Stimulated activated CD4-positive, alpha-beta T cell treated with anti-CD3 and anti-CD28 coated beads, Interleukin-1b, Interleukin-23, amount 100 ng/mL, for 48 hours (primary cell): ENCODE measurements around the gene ACVR2A.

Experiments used
- DNase-seq: peaks from one replicate; pipeline ENCODE4 v3.0.0-alpha.2; 2020

Gene ACVR2A

GRCh38 chr2:147855977-147856376 is 11.1 kb downstream of the ACVR2A start:
- no peak for DNase-seq

- no peak for DNase-seq
These were observed 15.2 kb downstream of the ACVR2A start for GRCh38 chr2:147860009-147860408.

- DNase-seq = no peak
These were observed 18.2 kb downstream of the ACVR2A start for GRCh38 chr2:147862859-147863516.

GRCh38 chr2:147863835-147864234 is 19.0 kb downstream of the ACVR2A start:
- no peak for DNase-seq

- no peak for DNase-seq
These were observed 20.7 kb downstream of the ACVR2A start for GRCh38 chr2:147865560-147865959.

GRCh38 chr2:147867050-147867449 is 22.2 kb downstream of the ACVR2A start:
- no peak for DNase-seq

GRCh38 chr2:147869934-147870333 is 25.1 kb downstream of the ACVR2A start:
- DNase-seq = no peak

GRCh38 chr2:147872967-147873366 is 28.1 kb downstream of the ACVR2A start:
- DNase-seq = no peak

GRCh38 chr2:147873859-147874483 is 29.1 kb downstream of the ACVR2A start:
- DNase-seq = no peak

- DNase-seq = no peak
These were observed 35.0 kb downstream of the ACVR2A start for GRCh38 chr2:147879846-147880245.

- no peak for DNase-seq
These were observed 37.8 kb downstream of the ACVR2A start for GRCh38 chr2:147882631-147883030.

GRCh38 chr2:147884830-147885229 is 40.0 kb downstream of the ACVR2A start:
- DNase-seq = no peak

- no peak for DNase-seq
These were observed 41.3 kb downstream of the ACVR2A start for GRCh38 chr2:147886136-147886535.

GRCh38 chr2:147888680-147889079 is 43.9 kb downstream of the ACVR2A start:
- no peak for DNase-seq

GRCh38 chr2:147904051-147904450 is 59.2 kb downstream of the ACVR2A start:
- DNase-seq = no peak

GRCh38 chr2:147909178-147909577 is 64.3 kb downstream of the ACVR2A start:
- no peak for DNase-seq

- no peak for DNase-seq
These were observed 66.2 kb downstream of the ACVR2A start for GRCh38 chr2:147910990-147911473.

- DNase-seq = no peak
These were observed 69.1 kb downstream of the ACVR2A start for GRCh38 chr2:147913701-147914480.

- DNase-seq = no peak
These were observed 71.2 kb downstream of the ACVR2A start for GRCh38 chr2:147916067-147916466.

GRCh38 chr2:147916723-147917122 is 71.9 kb downstream of the ACVR2A start:
- DNase-seq = no peak

- no peak for DNase-seq
These were observed 72.3 kb downstream of the ACVR2A start for GRCh38 chr2:147917161-147917560.

GRCh38 chr2:147923846-147924245 is 79.0 kb downstream of the ACVR2A start:
- no peak for DNase-seq

- no peak for DNase-seq
These were observed 79.8 kb downstream of the ACVR2A start for GRCh38 chr2:147924647-147925046.

GRCh38 chr2:147925886-147926285 is 81.1 kb downstream of the ACVR2A start:
- no peak for DNase-seq
